KG1 (cell line): Measurements from ENCODE around the gene LPAR6.

Source experiments
- DNase-seq: peaks from one replicate; lab custom pipeline; 2025; lab: John Stamatoyannopoulos, UW

LPAR6 gene

GRCh38 chr13:48415516-48415915, 2.6 kb upstream of the LPAR6 start:
- DNase-seq = no peak

GRCh38 chr13:48414501-48414900, 1.6 kb upstream of the LPAR6 start:
- no peak for DNase-seq

GRCh38 chr13:48411841-48412531, 927 bp downstream of the LPAR6 start:
- no peak for DNase-seq

DNA sequence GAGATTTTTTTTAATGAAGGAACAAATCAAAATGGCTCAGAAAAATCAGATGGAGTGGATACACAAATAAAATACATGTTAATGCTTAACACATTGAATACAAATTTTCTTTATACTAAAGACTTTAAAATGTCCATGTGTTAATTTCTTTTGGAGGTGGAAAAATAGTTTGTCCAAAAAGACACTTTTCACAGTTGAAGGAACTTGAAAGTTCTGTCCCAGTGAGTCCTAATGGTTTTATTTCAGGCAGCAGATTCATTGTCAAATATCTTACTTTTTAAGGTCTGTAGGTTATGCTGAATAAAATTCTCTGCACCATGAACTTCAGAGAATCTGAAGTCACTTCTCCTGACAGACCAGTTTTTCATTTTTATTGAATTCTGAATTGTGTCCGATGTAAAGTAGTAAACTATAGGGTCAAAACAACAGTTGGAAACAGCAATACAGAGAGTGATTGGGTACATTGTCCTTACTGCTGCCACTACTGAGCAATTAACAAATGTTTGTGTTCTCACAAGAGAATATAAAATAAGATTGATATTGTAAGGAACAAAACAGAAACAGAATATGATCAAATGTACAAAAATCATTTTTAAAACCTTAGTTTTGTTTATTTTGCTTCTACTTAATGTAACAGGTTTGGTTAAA, 1.6 kb downstream of the LPAR6 start:
- DNase-seq = no peak

GRCh38 chr13:48410199-48410598, 2.7 kb downstream of the LPAR6 start:
- DNase-seq = no peak

GRCh38 chr13:48405875-48406274, 7.0 kb downstream of the LPAR6 start:
- no peak for DNase-seq

- DNase-seq = no peak
Measured at GRCh38 chr13:48404952-48405351, 8.0 kb downstream of the LPAR6 start.

- no peak for DNase-seq
Measured at GRCh38 chr13:48403913-48404312, 9.0 kb downstream of the LPAR6 start.

GRCh38 chr13:48403151-48403631, 9.7 kb downstream of the LPAR6 start:
- no peak for DNase-seq

GRCh38 chr13:48402325-48402932, 10.5 kb downstream of the LPAR6 start:
- DNase-seq = no peak

- DNase-seq = no peak
Measured at GRCh38 chr13:48401480-48401879, 11.4 kb downstream of the LPAR6 start.

- DNase-seq = no peak
Measured at GRCh38 chr13:48400850-48401291, 12.0 kb downstream of the LPAR6 start.

DNA sequence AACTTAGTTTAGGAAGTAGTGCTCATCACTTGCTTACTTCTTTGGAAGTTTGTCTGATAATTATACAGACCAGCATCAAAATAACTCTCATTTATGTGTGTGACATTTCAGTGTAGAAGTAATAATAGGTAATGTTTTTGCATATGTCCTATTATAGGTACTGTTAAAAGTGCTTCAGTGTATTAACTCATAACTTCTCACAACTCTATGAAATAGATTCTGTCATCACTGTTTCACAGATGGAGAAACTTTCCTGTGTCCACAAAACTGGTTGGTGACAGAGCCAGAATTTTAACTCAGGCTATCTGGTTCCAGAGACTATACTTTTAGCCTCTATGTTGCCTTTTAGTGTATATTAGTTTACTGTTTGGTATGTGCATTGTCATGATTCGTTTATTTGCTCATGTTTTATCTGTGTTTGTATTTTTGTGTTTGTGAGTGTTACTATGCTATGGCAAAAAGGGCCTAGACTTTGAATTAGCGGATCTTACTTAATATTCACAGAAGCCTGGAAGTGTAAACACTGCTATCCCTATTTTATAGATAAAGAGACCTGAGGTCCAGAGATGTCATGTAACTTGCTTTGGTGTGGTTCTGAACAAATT, 12.7 kb downstream of the LPAR6 start:
- DNase-seq = no peak

GRCh38 chr13:48398450-48399095, 14.3 kb downstream of the LPAR6 start:
- DNase-seq = no peak

DNA sequence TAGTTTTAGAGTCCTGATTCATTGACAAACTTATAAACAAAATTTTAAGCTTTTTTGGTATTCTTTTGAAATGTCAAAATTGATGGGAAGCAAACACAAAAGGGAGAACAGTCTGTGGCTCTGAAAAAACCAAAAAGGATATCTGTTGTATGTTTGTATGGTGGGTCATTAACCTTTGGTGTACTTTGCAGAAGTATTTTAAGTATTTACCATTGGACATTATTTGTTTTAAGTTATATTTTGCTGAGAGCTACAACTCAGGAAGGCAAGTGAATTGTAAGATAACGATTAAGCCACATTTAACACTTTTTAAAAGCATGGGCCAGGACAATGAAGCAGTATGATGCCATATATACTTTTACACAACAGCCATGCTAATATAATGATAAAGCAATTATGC, 15.2 kb downstream of the LPAR6 start:
- DNase-seq = no peak

- no peak for DNase-seq
Measured at GRCh38 chr13:48393698-48394085, 19.2 kb downstream of the LPAR6 start.

DNA sequence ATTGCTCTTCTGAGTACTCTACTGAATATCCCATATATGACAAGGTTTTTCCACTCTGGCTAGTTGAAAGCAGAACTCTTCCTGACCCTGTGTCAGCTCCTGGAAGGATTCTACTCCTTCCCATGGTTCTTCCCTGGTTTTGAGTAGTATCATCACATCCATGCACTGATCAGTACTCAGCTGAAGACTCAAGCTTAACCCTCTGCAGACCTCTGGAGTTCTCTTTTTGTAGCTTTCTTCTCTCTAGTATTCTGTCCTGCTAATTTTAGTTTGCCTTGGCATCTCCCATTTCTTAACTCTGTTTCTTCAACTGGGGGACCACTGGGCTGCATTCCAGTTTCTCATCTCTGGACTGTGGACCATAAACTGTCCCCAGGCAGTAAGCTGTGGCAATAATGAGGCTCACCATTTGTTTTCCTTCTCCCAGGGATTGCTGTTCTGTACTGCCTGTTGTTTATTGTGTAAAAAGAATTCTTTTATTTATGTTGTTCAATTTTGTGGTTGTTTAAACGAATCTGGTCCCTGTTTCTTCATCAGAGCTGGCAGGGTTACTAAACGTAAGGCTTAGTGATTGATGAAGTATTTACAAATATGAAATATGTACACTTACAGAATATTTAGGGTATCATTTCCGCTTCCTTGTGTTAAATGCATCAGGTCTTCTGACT, 19.7 kb downstream of the LPAR6 start:
- DNase-seq = no peak

DNA sequence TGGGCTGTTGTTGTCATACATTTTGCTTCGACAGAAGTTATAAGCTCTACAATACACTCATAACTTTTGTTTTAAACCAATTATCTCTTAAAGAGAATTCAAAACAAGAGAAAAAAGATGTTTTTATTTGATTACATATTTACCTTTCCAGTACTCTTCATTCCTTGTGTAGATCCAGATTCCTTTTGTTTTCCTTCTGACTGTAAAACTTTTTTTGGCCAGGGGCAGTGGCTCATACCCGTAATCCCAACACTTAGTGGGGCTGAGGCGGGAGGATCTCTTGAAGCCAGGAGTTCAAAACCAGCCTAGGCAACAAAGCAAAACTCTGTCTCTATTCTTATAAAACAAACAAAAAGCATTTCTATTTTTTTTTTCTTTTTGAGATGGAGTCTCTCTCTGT, 21.7 kb downstream of the LPAR6 start:
- DNase-seq = no peak

- no peak for DNase-seq
Measured at GRCh38 chr13:48386816-48387215, 26.1 kb downstream of the LPAR6 start.

DNA sequence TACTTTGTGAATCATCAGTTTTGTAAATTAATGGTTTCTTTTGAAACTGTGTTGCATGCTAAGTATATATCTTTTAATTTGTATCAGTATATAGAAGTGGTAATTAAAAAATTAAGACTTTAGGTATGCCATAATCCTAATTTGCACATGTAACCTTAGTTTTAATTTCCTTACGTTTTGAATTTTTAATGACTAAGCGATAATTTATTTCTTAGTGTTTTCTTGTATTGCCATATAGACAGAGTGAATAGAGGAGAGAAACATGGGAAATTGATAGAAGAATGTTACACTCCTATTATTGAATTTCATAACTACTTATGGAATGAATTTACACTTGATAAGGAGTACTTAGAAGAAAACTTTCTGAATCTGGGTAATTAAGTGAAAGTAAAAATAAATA, 29.5 kb downstream of the LPAR6 start:
- DNase-seq = no peak

DNA sequence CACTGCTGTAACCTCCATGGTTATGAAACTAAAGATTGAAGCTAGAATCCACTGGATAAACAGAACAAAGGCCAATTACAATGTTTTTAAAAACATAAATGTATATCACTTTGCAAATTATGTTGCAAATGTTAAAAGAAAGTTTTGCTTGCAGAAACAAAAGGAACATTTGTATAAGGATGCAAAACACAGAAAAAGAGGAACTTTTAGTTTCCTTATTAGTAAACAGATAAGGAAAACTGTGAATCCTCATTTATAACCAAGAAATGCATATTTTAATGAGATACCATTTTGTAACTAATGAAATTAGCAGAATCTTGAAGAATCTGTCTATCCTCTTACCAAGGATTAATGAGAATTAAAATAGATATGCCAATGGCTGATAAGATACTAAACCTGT, 32.3 kb downstream of the LPAR6 start:
- no peak for DNase-seq

GRCh38 chr13:48377857-48378256, 35.1 kb downstream of the LPAR6 start:
- DNase-seq = no peak
